Pericardium fibroblast (primary cell): ENCODE measurements around the gene ATG101. TPM values are rescaled to one million over a fixed set of nuclear protein-coding genes. Genes with fewer than 3 reads are reported as not detected.

Source experiments
- total RNA-seq: library from RNA; depleted of rRNA; stranded (reverse); fragments of >200 nt; gene quantifications from 2 replicates; pipeline ENCODE4 v1.2.3, GENCODE V29; 2015

Gene ATG101
- 53.8 and 61.4 TPM in 2 replicates for total RNA-seq

GRCh38 chr12:52069327-52070184 lies at the start of gene ATG101:
Gene ATG101, plus strand, starts transcription at chr12:52069978. Its CDS starts 3,673 bp downstream, at chr12:52073651.

GRCh38 chr12:52050758-52051541 lies 18.8 kb upstream of the ATG101 start, which contains the start of gene NR4A1:
Gene NR4A1, plus strand, starts transcription at chr12:52051442. Its CDS starts 2,887 bp downstream, at chr12:52054329.

GRCh38 chr12:52079576-52080402 lies 10.0 kb downstream of the ATG101 start, which contains the start of gene SMIM41:
Gene SMIM41, plus strand, starts transcription at chr12:52079704. Its CDS starts 76 bp downstream, at chr12:52079780.

Other genes with a start within 250 kb of the ATG101 start
- 0.09 TPM in 1 of 2 replicates, not detected in the other for gene FIGNL2, start 221.3 kb upstream of the ATG101 start, total RNA-seq
- gene ANKRD33, start 181.9 kb upstream of the ATG101 start, total RNA-seq: not detected in 2 replicates
- 79.6 and 125 TPM in 2 replicates for gene ACVRL1, start 162.5 kb upstream of the ATG101 start, total RNA-seq
- gene ACVR1B, start 118.3 kb upstream of the ATG101 start, total RNA-seq: 9.2 and 16.1 TPM in 2 replicates
- 17.9 and 18.8 TPM in 2 replicates for gene TAMALIN, start 63.0 kb upstream of the ATG101 start, total RNA-seq
- 8.6 and 21.1 TPM in 2 replicates for gene NR4A1, start 18.5 kb upstream of the ATG101 start, total RNA-seq
- 2.0 TPM in 1 of 2 replicates, not detected in the other for gene SMIM41, start 9.7 kb downstream of the ATG101 start, total RNA-seq
- 0.09 and 0.35 TPM in 2 replicates for gene KRT80, start 122.0 kb downstream of the ATG101 start, total RNA-seq
- 5.2 and 118 TPM in 2 replicates for gene KRT7, start 163.3 kb downstream of the ATG101 start, total RNA-seq
- under 0.01 TPM in 1 of 2 replicates, not detected in the other for gene KRT86, start 204.7 kb downstream of the ATG101 start, total RNA-seq
- not detected in 2 replicates for gene KRT81, start 221.6 kb downstream of the ATG101 start, total RNA-seq